HG03520 (cell line): ENCODE results near the gene PEPD.

Experiments
- ATAC-seq: cut with Tn5 transposase; IDR thresholded peaks from one replicate; pipeline ENCODE4 v1.9.1; 2021; ENCODE audit warnings: mild to moderate bottlenecking, moderate library complexity; ENCODE audit not compliant: unreplicated experiment

Gene PEPD

DNA sequence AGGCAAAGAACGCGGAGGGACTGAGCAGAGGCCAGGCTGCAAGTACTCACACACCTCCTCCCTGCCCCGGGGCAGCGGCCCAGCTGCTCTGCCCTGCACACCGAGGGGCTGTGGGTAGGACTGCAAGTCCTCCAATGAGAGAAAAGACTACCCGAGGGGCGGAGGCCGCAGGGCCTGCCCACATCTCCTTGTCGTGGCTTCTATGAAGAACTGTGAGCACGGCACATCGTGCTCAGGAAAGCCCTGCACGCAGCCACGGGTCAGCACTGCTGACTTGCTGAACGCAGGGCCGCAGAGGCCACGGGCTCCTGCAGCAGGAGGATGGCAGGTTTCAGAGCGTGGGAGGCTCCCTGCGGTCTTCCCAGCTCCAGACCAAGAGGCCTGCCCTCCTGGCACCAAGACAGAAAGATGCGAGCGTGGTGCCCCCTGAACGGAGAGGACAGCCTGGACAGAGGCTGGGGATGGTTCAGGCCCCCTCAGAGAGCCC lies 110.6 kb downstream of the PEPD start:
- ATAC-seq: no peak

DNA sequence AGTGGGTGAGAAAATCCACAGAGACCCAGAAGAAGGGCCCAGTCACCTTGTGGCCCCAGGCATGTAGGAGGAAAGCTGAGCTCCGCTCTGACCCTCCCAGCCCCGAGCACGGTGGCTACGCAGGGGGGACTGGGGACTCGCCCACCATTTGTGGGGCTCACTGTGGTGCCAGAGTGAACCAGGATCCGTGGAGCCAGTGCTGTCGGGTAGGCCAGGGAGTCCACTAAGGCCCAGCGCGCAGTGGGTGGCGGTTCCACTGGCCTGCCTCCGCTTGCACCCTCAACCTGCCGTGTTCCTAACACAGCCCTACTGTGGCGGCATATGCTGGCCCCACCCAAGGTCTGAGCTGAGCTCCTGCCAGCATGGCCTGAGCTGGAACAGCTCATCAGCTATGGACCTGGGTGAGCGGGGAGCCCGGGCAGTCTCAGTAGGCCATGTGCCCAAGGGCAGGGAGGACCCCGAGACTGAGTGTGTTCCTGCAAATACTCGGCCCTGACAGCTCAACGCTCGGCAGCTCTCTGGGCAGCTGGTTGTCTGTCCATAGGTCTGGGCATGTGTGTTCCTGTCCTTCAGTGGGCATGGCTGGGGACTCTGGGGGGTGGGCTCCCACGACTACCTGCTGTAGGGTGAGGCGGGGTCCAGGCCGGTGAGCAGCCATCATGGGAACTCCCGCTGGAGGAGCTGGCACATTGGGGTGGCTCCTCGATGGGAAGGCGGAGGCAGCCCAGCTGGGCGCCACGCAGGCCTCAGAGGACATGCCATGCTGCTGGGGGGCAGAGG lies 111.5 kb downstream of the PEPD start:
- no peak for ATAC-seq

DNA sequence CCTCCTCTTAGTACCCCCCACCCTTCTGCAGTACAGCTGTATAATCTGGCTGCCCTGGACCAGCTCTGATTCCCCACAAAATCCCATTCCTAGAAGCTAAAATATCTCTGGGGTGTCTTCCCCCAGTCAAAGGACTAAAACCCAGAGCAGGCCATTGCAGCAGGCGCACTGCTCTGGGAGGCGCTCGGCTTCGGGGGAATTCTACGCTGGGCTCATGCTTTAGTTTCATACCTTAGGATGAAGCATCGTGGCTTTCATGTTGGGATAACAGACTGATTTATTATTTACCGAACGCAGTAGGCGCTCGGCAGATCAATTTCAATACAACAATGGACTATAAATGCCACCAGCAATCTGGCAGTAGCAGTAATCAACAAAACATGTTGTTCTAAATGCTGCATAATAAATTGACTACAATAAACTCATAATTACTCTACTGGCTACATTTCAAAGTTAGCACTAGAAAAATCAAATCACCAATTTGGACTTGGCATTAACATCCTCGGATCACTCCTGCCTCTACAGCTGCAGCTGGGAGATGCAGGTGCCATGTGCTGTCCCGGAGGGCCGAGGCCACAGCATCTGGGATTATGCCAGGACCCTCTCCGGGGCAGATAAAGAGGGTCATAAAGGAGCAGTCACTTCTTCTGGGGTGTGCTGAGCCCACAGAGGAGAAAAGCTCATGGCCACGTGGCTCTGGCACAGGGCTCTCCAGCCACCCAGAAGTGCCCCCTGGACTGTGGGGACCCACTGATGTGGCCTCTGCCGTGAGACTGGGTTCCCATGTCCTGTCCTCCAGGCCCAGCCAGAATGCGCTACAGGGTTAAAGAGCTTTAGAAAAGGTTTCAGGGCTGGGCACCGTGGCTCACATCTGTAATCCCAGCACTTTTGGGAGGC lies 112.8 kb downstream of the PEPD start:
- ATAC-seq: no peak

DNA sequence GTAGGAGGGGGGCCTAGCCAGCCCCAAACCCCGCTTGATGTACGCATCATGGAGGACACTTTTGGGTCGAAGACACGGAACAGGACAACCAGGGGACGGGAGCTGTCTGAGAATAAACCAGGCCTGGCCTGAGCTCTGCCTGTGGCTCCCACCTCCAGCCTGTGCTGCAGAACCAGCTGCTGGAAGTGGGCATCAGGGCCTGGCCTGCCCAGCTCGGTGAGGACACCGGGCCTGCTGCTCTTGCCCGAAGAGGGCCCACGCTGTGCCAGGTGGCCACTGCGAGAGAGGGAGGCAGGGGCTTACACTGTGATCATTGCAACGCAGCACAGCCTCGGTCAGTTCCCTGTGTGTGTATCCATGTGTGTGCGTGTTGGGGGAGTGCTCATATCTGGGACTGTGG lies 113.5 kb downstream of the PEPD start:
- ATAC-seq: no peak

DNA sequence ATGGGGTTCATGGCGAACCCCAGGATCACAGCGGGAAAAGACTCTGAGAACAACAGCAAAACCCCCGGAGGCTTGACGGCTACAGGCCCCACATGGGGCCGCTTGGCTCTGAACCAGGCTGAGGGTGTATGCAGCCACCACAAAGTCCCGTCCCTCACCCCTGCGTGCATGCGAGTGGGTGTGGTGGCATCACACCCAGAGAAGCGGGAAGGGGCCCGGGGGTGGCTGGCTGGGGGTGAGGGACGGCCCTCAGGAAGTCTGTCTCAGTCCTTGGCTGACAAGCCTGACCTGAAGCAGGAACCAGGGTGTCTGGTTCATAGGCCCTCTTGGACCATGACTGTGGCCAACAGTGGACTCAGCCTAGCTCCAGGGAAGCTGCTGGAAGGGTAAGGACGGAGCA lies 113.9 kb downstream of the PEPD start:
- ATAC-seq: no peak

DNA sequence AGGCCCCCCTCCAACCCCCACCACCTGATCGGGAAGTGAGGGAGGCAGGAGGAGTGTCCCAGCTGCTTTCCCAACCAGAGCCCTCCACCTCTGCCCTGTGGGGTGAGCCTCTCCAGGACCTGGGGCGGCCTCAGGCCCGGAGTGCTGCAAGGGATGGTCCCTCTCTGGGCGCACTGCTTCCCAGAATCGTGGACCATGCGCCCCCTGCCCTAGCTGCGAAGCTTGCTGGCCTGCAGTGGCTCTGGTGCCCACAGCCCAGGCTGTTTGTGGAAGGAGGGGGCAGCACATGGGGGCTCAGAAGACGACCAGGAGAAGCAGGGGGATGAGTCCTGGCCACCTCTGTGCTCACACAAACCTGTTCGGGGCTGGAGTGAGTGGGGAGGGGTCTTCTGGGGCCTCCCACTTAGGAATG lies 114.4 kb downstream of the PEPD start:
- ATAC-seq: no peak

DNA sequence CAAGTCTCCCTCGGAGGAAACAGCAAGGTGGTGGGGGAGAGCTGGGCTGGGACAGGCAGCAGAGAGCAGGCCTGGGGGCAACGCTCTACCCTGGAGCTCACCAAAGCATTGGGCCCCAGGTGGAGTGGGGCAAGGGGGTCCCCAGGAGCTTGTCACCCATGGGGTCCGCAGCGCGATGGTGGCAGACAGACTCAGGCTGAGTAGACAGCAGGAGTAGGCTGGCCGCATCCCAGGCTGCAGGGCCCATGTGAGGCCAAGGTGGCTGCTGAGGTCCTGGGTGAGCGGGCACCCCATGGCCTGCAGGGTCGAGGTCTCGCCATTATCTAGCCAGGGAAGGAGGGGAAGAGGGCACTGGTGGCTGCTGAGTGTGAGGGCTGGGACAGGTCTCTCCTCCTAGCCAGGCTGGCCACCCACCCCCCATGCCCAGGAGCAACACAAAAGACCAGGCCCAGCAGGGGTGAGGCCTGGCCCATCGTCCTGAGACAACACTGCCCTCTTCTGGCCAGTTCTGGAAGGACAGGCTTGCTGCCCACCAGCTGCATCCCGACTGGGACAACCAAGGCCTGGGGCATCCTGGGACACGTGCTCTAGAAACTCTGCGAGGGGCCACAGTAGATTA lies 115.0 kb downstream of the PEPD start:
- no peak for ATAC-seq

DNA sequence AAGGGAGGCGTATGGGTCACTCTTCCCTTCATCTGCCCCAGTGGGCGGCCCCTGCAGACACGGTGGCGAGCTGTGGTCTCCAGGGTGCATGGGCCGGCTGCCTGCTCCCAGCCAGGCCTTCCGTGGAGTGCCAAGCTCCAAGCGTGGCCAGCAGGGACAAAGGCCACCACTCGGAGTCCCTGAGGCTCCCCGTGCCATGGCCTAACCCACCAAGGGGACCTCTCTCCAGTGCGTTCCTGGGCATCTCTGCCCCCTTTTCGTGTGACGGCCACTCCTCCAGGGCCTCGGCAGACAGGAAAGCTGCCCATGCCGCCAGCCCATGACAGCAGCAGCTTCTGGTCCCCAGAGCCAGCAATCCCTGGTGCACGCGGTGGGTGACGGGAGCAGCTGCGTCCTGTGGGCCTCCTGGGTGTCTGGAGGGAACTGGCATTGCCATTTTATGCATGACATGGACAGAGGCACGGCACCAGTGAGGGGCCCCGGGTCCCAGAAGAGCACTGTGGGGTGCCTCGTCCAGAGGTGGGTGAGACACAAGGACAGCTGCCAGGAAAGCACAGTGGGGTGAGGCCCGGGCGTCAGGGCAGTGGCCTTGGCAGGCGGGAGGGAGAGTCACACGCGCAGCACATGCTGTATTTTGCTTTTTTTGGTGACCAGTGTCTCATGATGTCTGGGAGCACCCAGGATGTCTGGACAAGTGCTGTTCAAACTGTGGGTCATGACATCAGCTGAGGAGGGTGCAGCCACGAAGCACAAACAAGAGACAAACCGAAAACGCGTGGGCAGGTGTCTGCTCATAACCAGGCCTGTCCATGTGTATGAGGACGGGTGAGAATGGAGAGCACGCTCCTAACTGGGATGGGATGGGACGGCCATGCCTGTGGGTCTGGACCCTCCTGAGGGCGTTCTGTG lies 115.8 kb downstream of the PEPD start:
- ATAC-seq: no peak

DNA sequence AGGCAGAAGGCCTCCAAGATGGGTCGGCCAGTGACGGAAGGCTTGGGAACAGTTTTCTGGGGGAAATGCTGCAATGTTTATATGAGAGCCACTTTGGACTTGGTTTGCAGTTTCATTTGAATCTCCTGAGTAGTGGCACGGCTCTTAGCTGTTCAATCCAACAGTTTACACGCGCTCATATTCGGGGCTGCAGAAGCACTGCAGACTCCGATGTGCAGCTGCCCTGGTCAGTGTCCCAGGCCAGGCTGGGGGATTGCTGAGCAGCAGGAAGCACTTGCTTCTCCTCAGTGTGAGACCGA lies 116.4 kb downstream of the PEPD start:
- no peak for ATAC-seq

DNA sequence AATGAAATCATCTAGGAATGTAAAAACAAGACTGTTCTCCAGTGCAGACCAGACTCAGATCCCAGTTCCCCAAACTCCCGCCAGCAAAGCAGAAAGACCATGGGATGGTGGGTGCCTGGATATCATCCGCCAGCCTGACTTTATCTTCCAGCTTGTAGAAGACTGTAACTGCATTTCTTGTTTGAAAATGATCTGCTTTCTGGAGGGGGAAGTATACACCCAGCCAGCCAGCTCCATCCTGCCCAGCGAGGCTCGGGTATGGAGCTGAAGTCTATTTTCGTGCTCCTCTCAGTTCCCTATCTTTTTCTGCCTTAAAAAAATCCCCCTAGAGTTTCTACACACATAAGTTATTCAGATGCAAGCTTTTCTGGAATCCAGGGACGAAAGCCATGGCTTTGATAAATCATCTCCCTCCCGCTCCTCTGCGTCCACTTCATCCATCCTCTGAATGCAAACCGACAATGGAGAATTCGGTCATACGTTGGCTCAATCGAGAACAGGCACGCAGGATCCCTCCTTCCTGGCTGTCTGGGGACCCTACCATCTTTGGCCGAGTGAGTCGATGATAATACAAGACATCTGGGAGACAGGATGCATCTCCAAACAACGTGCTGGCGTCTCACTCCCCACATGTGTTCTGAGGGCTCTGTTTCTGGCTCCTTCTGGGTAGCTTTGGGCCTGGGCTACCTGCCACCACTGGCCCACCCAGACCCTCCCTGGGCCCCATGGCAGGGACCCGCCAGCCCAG lies 116.9 kb downstream of the PEPD start:
- ATAC-seq: no peak

DNA sequence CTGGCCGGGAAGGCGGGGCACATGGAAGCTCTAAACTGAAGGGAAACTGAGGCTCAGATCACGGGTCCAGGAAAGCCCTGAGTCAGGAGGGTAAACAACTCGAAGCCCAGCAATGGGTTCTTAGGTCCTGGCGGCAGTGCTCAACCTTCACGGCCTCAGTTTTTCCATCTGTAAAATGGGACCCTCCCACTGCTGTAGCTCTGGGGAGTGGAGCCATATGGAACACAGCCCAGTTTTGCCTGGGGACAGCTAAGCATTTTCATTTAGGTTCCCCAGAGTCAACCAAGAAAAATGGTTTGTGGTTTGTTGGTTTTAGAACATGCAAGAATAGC lies 117.7 kb downstream of the PEPD start:
- ATAC-seq: no peak

DNA sequence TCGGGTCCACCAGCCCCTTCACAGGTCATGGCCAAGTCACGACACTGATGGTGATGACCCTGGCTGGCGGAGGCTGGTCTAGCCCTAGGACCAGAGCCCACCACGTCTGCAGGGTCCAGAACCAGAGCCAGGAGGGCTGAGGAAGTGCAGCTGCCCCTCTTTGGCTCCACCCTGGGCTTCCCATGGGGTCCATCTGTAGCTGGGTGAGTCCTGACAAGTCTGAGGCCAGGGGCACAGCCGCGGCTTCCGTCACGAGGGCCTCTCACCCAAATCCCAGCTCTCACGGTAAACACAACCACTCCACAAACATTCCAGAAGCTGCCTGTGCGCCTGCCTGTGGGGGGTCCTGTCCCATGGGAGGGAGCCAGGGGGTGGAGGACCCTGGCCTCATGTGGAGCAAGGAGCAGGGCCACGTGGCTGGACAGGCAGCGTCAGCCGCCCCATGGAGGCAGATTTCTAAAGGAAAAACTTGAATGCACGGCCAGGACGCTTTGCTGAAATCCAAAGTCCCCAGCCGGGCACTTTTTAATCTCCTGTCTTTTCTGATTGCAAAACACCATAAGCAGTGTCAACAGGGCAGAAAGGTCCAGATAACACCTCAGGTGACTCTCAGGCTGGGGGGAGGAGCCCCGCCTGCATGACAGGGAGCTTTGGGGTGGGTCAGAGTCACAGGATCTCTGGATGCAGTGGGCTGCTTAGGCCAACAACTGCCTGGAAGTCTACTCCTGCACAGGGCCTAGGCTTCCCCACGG lies 118.2 kb downstream of the PEPD start:
- no peak for ATAC-seq

DNA sequence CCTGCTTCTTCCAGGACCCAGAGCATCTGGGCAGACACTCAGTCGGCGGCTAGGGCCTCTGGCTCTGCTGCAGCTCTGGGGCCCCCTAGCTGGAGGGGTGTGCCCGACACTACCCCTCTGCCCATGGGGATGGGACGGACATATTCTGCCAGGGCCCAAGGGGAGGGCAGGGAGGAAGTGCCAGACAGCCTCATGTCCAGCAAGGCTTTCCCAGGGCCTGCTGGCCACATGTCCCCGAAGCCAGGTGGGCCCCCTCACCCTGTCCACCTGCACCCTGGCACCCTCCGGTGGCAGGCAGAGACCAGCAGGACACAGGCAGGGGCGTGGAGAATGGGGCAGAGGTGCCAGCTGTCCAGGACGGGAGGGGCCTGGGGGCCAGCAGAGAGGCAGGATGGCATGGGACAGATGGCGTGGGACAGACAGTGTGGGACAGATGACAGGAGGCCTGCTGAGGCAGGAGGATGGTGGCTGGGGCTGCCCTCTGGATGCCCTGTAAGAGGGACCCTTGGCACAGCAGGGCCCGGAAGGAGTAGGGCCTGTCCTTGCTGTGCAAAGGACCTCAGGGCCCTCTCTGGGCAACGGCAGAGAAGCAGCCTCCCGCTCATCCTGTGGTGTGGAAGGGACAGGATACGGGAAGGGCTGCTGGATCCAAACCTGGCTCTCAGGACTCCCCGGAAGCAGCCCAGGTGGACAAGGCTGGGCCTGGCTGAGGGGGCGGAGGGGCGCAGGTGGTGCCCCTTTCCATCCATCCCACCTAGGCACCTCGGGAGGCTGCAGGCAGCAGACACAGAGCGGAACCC lies 119.0 kb downstream of the PEPD start:
- ATAC-seq: no peak

DNA sequence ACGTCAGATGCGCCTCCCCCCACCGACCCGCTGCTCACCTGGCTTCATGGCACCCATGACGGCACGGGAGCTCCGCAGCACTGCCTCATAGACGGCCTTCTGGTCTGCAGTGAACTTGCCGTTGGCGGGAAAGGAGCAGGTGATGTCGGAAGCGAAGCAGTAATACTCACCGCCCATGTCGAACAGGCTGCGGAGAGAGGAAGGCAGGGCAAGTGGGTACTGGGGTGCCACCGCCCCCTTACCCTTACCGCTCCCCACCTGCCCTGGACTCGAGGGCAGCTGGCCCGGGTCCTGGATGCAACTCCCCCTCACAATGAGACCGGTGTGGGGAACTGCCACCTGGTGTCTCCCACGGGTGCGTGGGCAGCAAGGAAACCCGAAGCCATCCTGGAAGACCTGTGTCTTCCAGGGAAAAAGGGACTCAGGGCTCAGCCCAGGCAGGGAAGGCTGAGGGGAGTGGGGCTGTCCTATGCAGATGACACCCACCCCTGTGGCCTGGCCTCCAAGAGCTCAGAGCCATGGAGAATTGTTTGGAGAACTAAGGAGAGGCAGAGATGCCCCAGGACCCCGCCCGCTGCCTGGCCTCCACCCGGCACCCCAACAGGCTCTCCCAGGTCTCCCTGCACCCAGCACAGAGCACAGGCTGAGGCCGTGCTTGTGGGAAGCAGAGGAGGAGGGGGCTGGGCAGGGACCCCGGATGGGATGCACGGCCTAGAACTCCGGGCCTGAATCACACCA lies 119.7 kb downstream of the PEPD start:
- no peak for ATAC-seq

DNA sequence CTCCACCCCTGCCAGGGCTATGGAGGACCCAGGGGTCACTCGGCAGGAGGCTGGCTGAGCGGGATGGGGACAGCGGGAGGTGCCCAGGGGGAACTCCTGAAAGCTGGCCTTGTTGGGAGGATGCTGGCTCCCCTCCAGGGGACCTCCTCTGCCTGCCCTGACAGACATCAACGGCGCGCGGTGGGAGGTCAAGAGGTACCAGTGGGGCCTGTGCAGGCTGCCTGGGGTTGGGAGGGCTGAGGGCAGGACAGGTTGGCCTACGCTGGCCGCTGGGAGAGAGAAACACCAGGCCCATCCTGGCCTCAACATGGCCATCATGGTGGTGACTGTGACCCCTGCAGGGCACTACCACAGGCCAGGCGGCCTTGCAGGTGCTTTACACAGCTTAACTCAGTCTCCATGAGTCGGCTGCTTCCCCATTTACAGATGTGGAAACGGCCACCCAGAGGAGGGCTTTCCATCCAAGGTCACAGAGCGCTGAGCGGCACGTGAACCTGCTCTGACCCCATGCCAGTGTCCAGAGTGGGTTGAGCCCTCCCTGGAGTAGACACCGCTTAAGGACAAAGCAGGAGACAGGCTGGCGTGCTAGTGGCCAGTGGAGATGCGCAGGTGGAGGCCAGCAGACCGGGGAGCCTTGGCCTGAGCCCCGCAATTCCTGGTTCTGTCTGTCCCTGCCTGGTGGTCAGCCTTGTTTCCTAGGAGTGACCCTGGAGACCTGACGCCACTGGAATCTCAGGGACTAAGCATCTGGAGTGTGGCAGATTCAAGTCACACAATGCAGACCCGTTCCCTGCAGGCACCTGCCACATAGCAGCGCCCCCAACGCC lies 120.5 kb downstream of the PEPD start:
- no peak for ATAC-seq

DNA sequence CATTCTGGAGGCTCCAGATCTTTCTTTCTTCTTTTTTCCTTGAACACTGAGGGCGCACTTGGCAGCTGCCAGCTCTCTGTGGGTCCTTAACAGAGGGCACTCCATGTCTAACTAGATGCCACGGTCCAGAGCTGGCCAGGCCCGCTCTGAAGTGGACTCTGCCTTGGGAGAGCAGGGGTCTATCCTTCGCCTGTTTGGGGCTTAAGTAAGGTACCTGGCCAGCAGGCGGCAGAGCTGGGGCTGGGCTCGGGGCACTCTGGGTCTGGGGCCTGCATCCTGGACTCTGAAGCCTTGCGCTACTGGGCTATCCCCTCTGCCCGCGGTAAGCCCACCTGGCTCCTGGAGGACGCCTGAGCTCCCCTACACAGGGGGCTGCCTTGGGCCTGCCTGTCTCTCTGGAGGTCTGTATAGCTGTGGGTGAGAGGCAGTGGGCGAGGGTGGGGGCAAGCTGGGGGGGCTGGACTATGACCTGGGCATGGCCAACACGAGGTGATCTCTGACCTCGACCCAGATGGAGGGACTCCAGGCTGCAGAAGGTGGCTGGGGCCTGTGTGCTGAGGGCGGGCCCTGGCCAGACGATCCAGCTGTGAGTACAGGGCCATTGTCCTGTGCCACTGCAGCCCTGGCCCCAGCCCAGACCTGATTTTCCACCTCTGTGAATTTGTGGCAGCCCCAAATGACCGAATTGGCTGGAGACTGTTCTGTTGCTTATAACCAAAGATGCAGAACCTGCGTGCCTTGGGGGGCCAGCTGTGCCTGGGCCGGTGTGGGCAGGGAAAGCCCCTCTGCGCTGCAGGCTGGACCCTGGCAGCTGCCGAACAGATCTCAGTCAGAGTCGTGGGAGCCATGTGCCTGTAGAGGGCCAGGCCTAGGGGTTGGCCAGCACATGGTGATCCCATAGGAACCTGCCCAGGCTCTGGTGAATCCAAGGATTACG lies 121.6 kb downstream of the PEPD start:
- ATAC-seq: no peak
